IMR-90 (cell line): ENCODE results near the gene ATXN10. TPM values are rescaled to one million over a fixed set of nuclear protein-coding genes. Genes with fewer than 3 reads are reported as not detected.

Experiments
- ATAC-seq: fragments of 200-7000 bp; cut with Tn5 transposase; 2 replicates; pipeline ENCODE4 v1.9.1; 2020; ENCODE audit warnings: low read depth, mild to moderate bottlenecking, moderate library complexity
- BruUV-seq: library from RNA; stranded (reverse); fragments of 400-500 nt; replicated peaks from 2 replicates; lab custom pipeline; 2021; lab: Mats Ljungman, UMichigan
- CTCF ChIA-PET: fragments of 300-600 bp; formaldehyde crosslinking; extraction: SDS; loops from one replicate; lab custom pipeline; 2021; ENCODE audit warnings: antibody characterized with exemption; lab: Yijun Ruan, JAX
- POLR2A ChIA-PET: fragments of 300-600 bp; sonication (Branson Sonifier 250); formaldehyde crosslinking; loops from one replicate; lab custom pipeline; 2022; ENCODE audit warnings: antibody characterized with exemption; ENCODE audit not compliant: unreplicated experiment; lab: Charles Lee
- DNase-seq: peaks from one replicate; pipeline ENCODE4 v3.0.0; 2013
- H2AFZ ChIP-seq: replicated peaks from 2 replicates; pipeline ENCODE3; 2013; ENCODE audit warnings: low read length, mild to moderate bottlenecking; ENCODE audit not compliant: poor library complexity
- H2AK5ac ChIP-seq: 2 replicates; pipeline ENCODE4 v1.6.1; 2013; ENCODE audit warnings: low read depth, low read length, inconsistent platforms
- H2AK9ac ChIP-seq: replicated peaks from 2 replicates; pipeline ENCODE3; 2013; ENCODE audit warnings: mild to moderate bottlenecking, low read depth, low read length, moderate library complexity; ENCODE audit not compliant: poor library complexity
- H2BK120ac ChIP-seq: 2 replicates; pipeline ENCODE4 v1.6.1; 2013; ENCODE audit warnings: low read depth, low read length, inconsistent platforms
- H2BK15ac ChIP-seq: 3 replicates; pipeline ENCODE4 v1.6.1; 2013; ENCODE audit warnings: low read depth, low read length, inconsistent platforms
- H2BK20ac ChIP-seq: 2 replicates; pipeline ENCODE4 v1.6.1; 2013; ENCODE audit warnings: low read depth, mild to moderate bottlenecking, inconsistent platforms, low read length, moderate library complexity
- H2BK5ac ChIP-seq: 2 replicates; pipeline ENCODE4 v1.6.1; 2013; ENCODE audit warnings: mild to moderate bottlenecking, low read depth, low read length, inconsistent platforms; ENCODE audit not compliant: poor library complexity, severe bottlenecking
- H3K14ac ChIP-seq: replicated peaks from 2 replicates; pipeline ENCODE4 v1.6.1; 2013; ENCODE audit warnings: low read depth, low read length, inconsistent platforms
- H3K18ac ChIP-seq: 2 replicates; pipeline ENCODE4 v1.6.1; 2013; ENCODE audit warnings: low read depth, low read length, control low read depth
- H3K23ac ChIP-seq: 2 replicates; pipeline ENCODE4 v1.6.1; 2013; ENCODE audit warnings: low read depth, low read length, inconsistent platforms
- H3K27ac ChIP-seq: 2 replicates; pipeline ENCODE4 v1.5.1; 2013; ENCODE audit warnings: mild to moderate bottlenecking, control low read depth, low read length; ENCODE audit not compliant: insufficient read depth
- H3K27me3 ChIP-seq: 2 replicates; pipeline ENCODE4 v1.6.1; 2013; ENCODE audit warnings: low read length; ENCODE audit not compliant: control insufficient read depth, insufficient read depth
- H3K36me3 ChIP-seq: 2 replicates; pipeline ENCODE4 v1.6.1; 2013; ENCODE audit warnings: low read length, mixed read lengths; ENCODE audit not compliant: control insufficient read depth, insufficient read depth
- H3K4ac ChIP-seq: 2 replicates; pipeline ENCODE4 v1.6.1; 2013; ENCODE audit warnings: low read depth, low read length, inconsistent platforms
- H3K4me1 ChIP-seq: 2 replicates; pipeline ENCODE4 v1.6.1; 2013; ENCODE audit warnings: low read length, mixed read lengths; ENCODE audit not compliant: control insufficient read depth, insufficient read depth
- H3K4me2 ChIP-seq: 2 replicates; pipeline ENCODE4 v1.6.1; 2013; ENCODE audit warnings: low read depth, mild to moderate bottlenecking, control low read depth, low read length, moderate library complexity
- H3K4me3 ChIP-seq: 2 replicates; pipeline ENCODE4 v1.5.1; 2013; ENCODE audit warnings: low read depth, mild to moderate bottlenecking, control low read depth, low read length, moderate library complexity; ENCODE audit not compliant: insufficient read depth
- H3K56ac ChIP-seq: 2 replicates; pipeline ENCODE4 v1.6.1; 2013; ENCODE audit warnings: low read length, inconsistent platforms; ENCODE audit not compliant: insufficient read depth; ENCODE audit errors: extremely low read depth
- H3K79me1 ChIP-seq, 2 experiments: 2 replicates each; pipeline ENCODE4 v1.6.1; 2013; ENCODE audit warnings: low read length in 2 of 2, inconsistent platforms in 1 of 2, low read depth in 1 of 2
- H3K9ac ChIP-seq: 2 replicates; pipeline ENCODE4 v1.6.1; 2013; ENCODE audit warnings: low read depth, low read length, control low read depth
- H3K9me1 ChIP-seq: 2 replicates; pipeline ENCODE4 v1.6.1; 2013; ENCODE audit warnings: low read length, inconsistent platforms; ENCODE audit not compliant: insufficient read depth
- H3K9me3 ChIP-seq: 2 replicates; pipeline ENCODE4 v1.6.1; 2013; ENCODE audit warnings: low read length; ENCODE audit not compliant: control insufficient read depth, insufficient read depth
- H4K20me1 ChIP-seq: 2 replicates; pipeline ENCODE4 v1.6.1; 2013; ENCODE audit warnings: low read length, inconsistent platforms; ENCODE audit not compliant: insufficient read depth
- H4K5ac ChIP-seq: 2 replicates; pipeline ENCODE4 v1.6.1; 2013; ENCODE audit warnings: mild to moderate bottlenecking, low read depth, low read length, control low read depth
- H4K8ac ChIP-seq, 2 experiments: 2 replicates each; pipeline ENCODE4 v1.6.1; 2013; ENCODE audit warnings: low read depth in 2 of 2, low read length in 2 of 2, control low read depth in 1 of 2, inconsistent platforms in 1 of 2
- H4K91ac ChIP-seq: 2 replicates; pipeline ENCODE4 v1.6.1; 2013; ENCODE audit warnings: low read depth, low read length, inconsistent platforms; ENCODE audit not compliant: insufficient read depth
- CTCF ChIP-seq: conservative IDR thresholded peaks from 2 replicates; pipeline ENCODE4 v1.5.1; 2012; ENCODE audit warnings: mild to moderate bottlenecking, low read depth, low read length, improper control_type of control experiment
- FOS ChIP-seq: fragments of 150-350 bp; IDR thresholded peaks from 2 replicates; pipeline ENCODE4 v1.6.1; 2016; ENCODE audit warnings: low read depth, low read length
- MAZ ChIP-seq: IDR thresholded peaks from 2 replicates; pipeline ENCODE4 v1.6.1; 2012; ENCODE audit warnings: low read depth, mild to moderate bottlenecking, low read length, improper control_type of control experiment, moderate library complexity, borderline replicate concordance
- MXI1 ChIP-seq: IDR thresholded peaks from 2 replicates; pipeline ENCODE4 v1.6.1; 2012; ENCODE audit warnings: low read depth, mild to moderate bottlenecking, low read length, moderate library complexity, borderline replicate concordance
- NFE2L2 ChIP-seq: fragments of 150-350 bp; IDR thresholded peaks from 2 replicates; pipeline ENCODE4 v1.6.1; 2016; ENCODE audit warnings: low read depth, mild to moderate bottlenecking, low read length
- POLR2A ChIP-seq: IDR thresholded peaks from 2 replicates; pipeline ENCODE4 v1.6.1; 2012; ENCODE audit warnings: mild to moderate bottlenecking, low read depth, low read length
- SMC3 ChIP-seq: fragments of 150-350 bp; IDR thresholded peaks from 2 replicates; pipeline ENCODE4 v1.6.1; 2016; ENCODE audit warnings: low read depth, mild to moderate bottlenecking, antibody characterized with exemption, low read length, moderate library complexity
- USF2 ChIP-seq: fragments of 150-350 bp; IDR thresholded peaks from 2 replicates; pipeline ENCODE4 v1.6.1; 2017; ENCODE audit warnings: mild to moderate bottlenecking, antibody characterized with exemption, low read length, low read depth
- WGBS, 2 experiments: methylation state at CpG; one replicate each; pipeline versions ENCODE4 v1.1.5 to v1.1.7; 2013; ENCODE audit warnings: missing lambda C conversion rate in 2 of 2; ENCODE audit not compliant: insufficient read length in 1 of 2; ENCODE audit errors: extremely low coverage in 2 of 2; 5-methylcytosine and 5-hydroxymethylcytosine counted together
- dilution Hi-C: fragments of 300-500 bp; cut with HindIII; formaldehyde crosslinking; loops from one replicate; pipeline ENCODE4 v1.14.3; 2018; ENCODE audit warnings: low sequenced_read_pairs; ENCODE audit not compliant: unreplicated experiment
- in situ Hi-C: fragments of 300-500 bp; cut with MboI; formaldehyde crosslinking; loops from 3 replicates; pipeline ENCODE4 v1.14.3; 2019; ENCODE audit warnings: low sequenced_read_pairs, inconsistent platforms, mixed read lengths
- intact Hi-C: fragments of 100-400 bp; cut with micrococcal nuclease; formaldehyde crosslinking; loops from 2 replicates; pipeline ENCODE4 v1.10.0; 2022
- polyA plus RNA-seq, 3 experiments: library from polyadenylated mRNA; depleted of rRNA; stranded (reverse); fragments of >200 nt; gene quantifications; 2 replicates each; pipeline ENCODE4 v1.2.3, GENCODE V29; 2012; ENCODE audit warnings: low replicate concordance in 1 of 3
- total RNA-seq: library from RNA; depleted of rRNA; stranded (reverse); fragments of >200 nt; gene quantifications from 2 replicates; pipeline ENCODE4 v1.2.3, GENCODE V29; 2012

The ATXN10 gene
- total and polyA plus RNA-seq, 2 of the 4 experiments (the other 2 are of a cell fraction): 116 to 231 TPM

- intact Hi-C loops: no loop called here
- no peak overlapping the region for H2AK5ac ChIP-seq
- CTCF ChIA-PET: no interaction called here
Measured at GRCh38 chr22:45768490-45768889, 96.9 kb downstream of the ATXN10 start.

More at GRCh38 chr22:45768490-45768889, 96.9 kb downstream of the ATXN10 start:
- Histone ChIP-seq H3K56ac (no peak overlapping the region), H3K23ac (no peak overlapping the region), H3K79me1 (peaks cover 46 to 66% of the 10 kb centered on the region in 2 experiments), H3K27me3 (no peaks in the 10 kb centered on the region), H4K91ac (no peak overlapping the region), H2AFZ (no peak overlapping the region), H3K27ac (no peak overlapping the region), H3K4ac (no peak overlapping the region), H2BK20ac (no peak overlapping the region), H3K4me3 (no peak overlapping the region), H3K9me1 (peaks cover 6% of the 10 kb centered on the region), H3K9me3 (no peaks in the 10 kb centered on the region), H2BK120ac (no peak overlapping the region), H3K14ac (no peak overlapping the region), H3K18ac (no peak overlapping the region), H3K9ac (no peak overlapping the region), H2AK9ac (no peak overlapping the region), H2BK5ac (no peak overlapping the region), H3K36me3 (peaks cover 12% of the 10 kb centered on the region), H2BK15ac (no peak overlapping the region), H3K4me2 (no peak overlapping the region), H3K4me1 (no peaks in the 10 kb centered on the region), H4K20me1 (peaks cover 34% of the 10 kb centered on the region), H4K5ac (no peak overlapping the region), H4K8ac (no peak overlapping the region)
- POLR2A ChIA-PET: no interaction called here
- in situ Hi-C loops: no loop called here
- ATAC-seq (no peak), DNase-seq (no peak)
- dilution Hi-C loops: no loop called here
- BruUV-seq: no TSS peak
- TF ChIP-seq USF2 (no peak), POLR2A (no peak), CTCF (no peak), MXI1 (no peak), FOS (no peak), MAZ (no peak), SMC3 (no peak), NFE2L2 (no peak)
- no CpG with 5 or more reads among the region's 3 CpGs for WGBS, 2 experiments
